A549 treated with Hydrocortisone at 1 μM for 4 hours (cell line): Measurements from ENCODE around the gene SPRR2D. TPM values are rescaled to one million over a fixed set of nuclear protein-coding genes. Genes with fewer than 3 reads are reported as not detected.

ENCODE experiments used
- total RNA-seq: library from RNA; stranded (reverse); fragments of 200-300 nt; extraction: Qiagen RNA extraction; gene quantifications from 5 replicates; pipeline ENCODE4 v1.2.3, GENCODE V29; 2022

The SPRR2D gene
- 0.18 TPM in 1 of 5 replicates, not detected in the others for total RNA-seq

GRCh38 chr1:153040950-153041631, at the start of gene SPRR2D:
SPRR2D (minus strand) TSS chr1:153041120; CDS start chr1:153040346, 774 bp downstream.

DNA sequence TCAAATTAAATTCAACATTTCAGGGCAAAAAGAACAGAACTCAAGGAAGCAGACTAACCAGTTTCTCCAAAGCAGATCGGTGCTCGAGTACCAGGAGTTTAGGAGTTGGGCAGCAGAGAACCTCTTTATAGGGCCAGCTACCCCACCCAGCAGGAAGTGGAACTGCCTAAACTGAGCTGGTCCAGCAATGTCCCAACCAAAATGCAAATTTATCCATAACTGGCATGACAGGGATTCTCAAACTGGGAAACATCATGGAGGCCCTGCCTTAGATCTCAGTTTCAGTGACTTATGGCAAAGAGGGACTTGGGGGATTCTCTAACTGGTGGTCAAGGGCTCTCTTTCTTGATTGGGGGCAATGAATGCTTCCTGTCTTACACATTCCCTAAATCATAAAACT, 30.6 kb upstream of the SPRR2D start, which contains the start of gene SPRR2B:
Gene SPRR2B (minus strand): TSS at position 101 of the 400 bp plus-strand sequence. CDS start 772 bp downstream, outside the sequence.

GRCh38 chr1:153057375-153057774, 16.5 kb upstream of the SPRR2D start, which contains the start of gene SPRR2A:
SPRR2A (minus strand) TSS chr1:153057512; CDS start chr1:153056735, 777 bp downstream.

GRCh38 chr1:153030895-153031294, 10.0 kb downstream of the SPRR2D start, which contains the start of gene SPRR1B:
SPRR1B (plus strand) TSS chr1:153031203; CDS start chr1:153032346, 1,143 bp downstream.

GRCh38 chr1:153001382-153001781, 39.5 kb downstream of the SPRR2D start, which contains the start of gene SPRR3:
SPRR3 (plus strand) TSS chr1:153001749; CDS start chr1:153003021, 1,272 bp downstream.

Other genes with a start within 250 kb of the SPRR2D start
- gene LCE1D, start 244.4 kb downstream of the SPRR2D start, total RNA-seq = not detected in 5 replicates
- gene LCE1C, start 234.5 kb downstream of the SPRR2D start, total RNA-seq = not detected in 5 replicates
- gene LCE1B, start 229.1 kb downstream of the SPRR2D start, total RNA-seq = 0.11 TPM in 1 of 5 replicates, not detected in the others
- gene LCE1A, start 213.6 kb downstream of the SPRR2D start, total RNA-seq = not detected in 5 replicates
- not detected in 5 replicates for gene LCE6A, start 198.3 kb downstream of the SPRR2D start, total RNA-seq
- gene LCE7A, start 181.1 kb downstream of the SPRR2D start, total RNA-seq = not detected in 5 replicates
- gene SMCP, start 162.8 kb downstream of the SPRR2D start, total RNA-seq = not detected in 5 replicates
- 0.07 to 0.09 TPM (median 0.08 TPM) in 3 of 5 replicates, not detected in the others for gene IVL, start 132.6 kb downstream of the SPRR2D start, total RNA-seq
- not detected in 5 replicates for gene SPRR5, start 93.9 kb downstream of the SPRR2D start, total RNA-seq
- gene SPRR4, start 70.5 kb downstream of the SPRR2D start, total RNA-seq = not detected in 5 replicates
- gene SPRR1A, start 57.0 kb downstream of the SPRR2D start, total RNA-seq = not detected in 5 replicates
- gene SPRR3, start 39.4 kb downstream of the SPRR2D start, total RNA-seq = not detected in 5 replicates
- not detected in 5 replicates for gene SPRR1B, start 9.9 kb downstream of the SPRR2D start, total RNA-seq
- not detected in 5 replicates for gene SPRR2A, start 16.4 kb upstream of the SPRR2D start, total RNA-seq
- gene SPRR2B, start 30.5 kb upstream of the SPRR2D start, total RNA-seq = not detected in 5 replicates
- gene SPRR2E, start 53.4 kb upstream of the SPRR2D start, total RNA-seq = not detected in 5 replicates
- gene SPRR2F, start 72.4 kb upstream of the SPRR2D start, total RNA-seq = not detected in 5 replicates
- not detected in 5 replicates for gene SPRR2G, start 109.8 kb upstream of the SPRR2D start, total RNA-seq
- gene LELP1, start 162.3 kb upstream of the SPRR2D start, total RNA-seq = not detected in 5 replicates
- not detected in 5 replicates for gene PRR9, start 176.5 kb upstream of the SPRR2D start, total RNA-seq
- gene LORICRIN, start 218.6 kb upstream of the SPRR2D start, total RNA-seq = not detected in 5 replicates